Activated T-cell treated with anti-CD3 and anti-CD28 coated beads, Interleukin-2, amount 50 U/mL, for 24 hours (primary cell): ENCODE measurements around the gene PRM1.
A peak's percentile ranks its signal among the peaks of the same experiment; 100 is the strongest.
"Not testable (repeated sequence)": the region's sequence is repeated elsewhere in the genome, so short reads cannot be mapped to it uniquely, and the experiment has no call there.

Source experiments
- DNase-seq: peaks from one replicate; pipeline ENCODE4 v3.0.0-alpha.2; 2020
- H3K27ac Mint-ChIP-seq: 2 replicates; pipeline ENCODE4 v1.8.0; 2020; ENCODE audit warnings: mild to moderate bottlenecking, mixed read lengths
- H3K27me3 Mint-ChIP-seq: 2 replicates; pipeline ENCODE4 v1.8.0; 2020; ENCODE audit warnings: mixed read lengths
- H3K36me3 Mint-ChIP-seq: 2 replicates; pipeline ENCODE4 v1.8.0; 2020; ENCODE audit warnings: low read depth, mixed read lengths
- H3K4me1 Mint-ChIP-seq: 2 replicates; pipeline ENCODE4 v1.8.0; 2020; ENCODE audit warnings: low read depth, mixed read lengths
- H3K4me3 Mint-ChIP-seq: 2 replicates; pipeline ENCODE4 v1.8.0; 2020; ENCODE audit warnings: mild to moderate bottlenecking, moderate library complexity, mixed read lengths
- H3K9me3 Mint-ChIP-seq: 2 replicates; pipeline ENCODE4 v1.8.0; 2020; ENCODE audit warnings: mixed read lengths

PRM1 gene

DNA sequence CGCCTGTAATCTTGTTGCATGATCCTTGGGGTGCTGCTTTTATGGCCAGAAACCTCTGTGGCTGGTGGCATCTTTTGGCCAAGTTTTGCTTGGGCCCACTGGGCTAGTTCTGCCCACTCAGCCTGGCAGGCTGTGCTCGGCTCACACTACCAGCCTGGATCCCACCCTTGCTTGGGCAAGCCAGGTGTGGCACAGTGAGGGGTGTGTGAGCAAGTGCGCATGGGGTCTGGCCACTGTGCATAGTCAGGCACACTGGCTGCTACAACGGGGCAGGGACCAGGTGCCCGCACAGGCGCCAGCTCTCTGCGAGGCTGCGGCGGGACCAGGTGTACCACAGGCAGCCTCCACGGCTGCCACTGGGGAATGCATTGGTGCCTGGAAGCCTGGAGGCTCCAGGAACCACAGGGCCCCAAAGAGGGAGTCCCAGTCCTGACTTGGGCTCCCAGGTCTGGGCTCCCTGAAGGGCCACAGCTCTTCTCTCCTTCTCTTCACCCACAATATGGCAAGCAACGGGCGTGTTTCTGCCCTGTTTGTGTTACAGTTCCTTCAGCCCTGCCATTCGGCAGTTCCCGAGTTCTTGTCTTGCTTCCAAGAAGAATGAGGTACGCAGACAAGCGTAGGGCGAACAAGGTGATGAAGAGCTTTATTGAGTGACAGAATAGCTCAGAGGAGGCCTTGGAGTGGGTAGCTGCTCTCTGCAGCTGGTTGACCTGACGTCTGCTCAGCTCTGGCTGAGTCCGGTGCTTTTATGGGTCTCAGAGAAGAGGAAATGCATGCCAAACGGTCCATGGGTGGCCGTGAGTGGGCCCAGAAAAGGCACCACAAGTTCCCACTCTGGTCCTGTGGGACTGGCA is 26.7 kb upstream of the PRM1 start:
- H3K9me3 Mint-ChIP-seq: no peaks in the 10 kb centered on the region
- no peak overlapping the region for H3K4me3 Mint-ChIP-seq
- no peak for DNase-seq
- no peaks in the 10 kb centered on the region for H3K36me3 Mint-ChIP-seq
- no peak overlapping the region for H3K27ac Mint-ChIP-seq
- H3K4me1 Mint-ChIP-seq: peaks cover 44% of the 10 kb centered on the region
- no peaks in the 10 kb centered on the region for H3K27me3 Mint-ChIP-seq

- no peaks in the 10 kb centered on the region for H3K36me3 Mint-ChIP-seq
- no peaks in the 10 kb centered on the region for H3K27me3 Mint-ChIP-seq
- H3K9me3 Mint-ChIP-seq: no peaks in the 10 kb centered on the region
- H3K27ac Mint-ChIP-seq: no peak overlapping the region
- peaks cover 37% of the 10 kb centered on the region for H3K4me1 Mint-ChIP-seq
- no peak overlapping the region for H3K4me3 Mint-ChIP-seq
- DNase-seq: no peak
Measured at GRCh38 chr16:11306997-11307638, 26.0 kb upstream of the PRM1 start.

DNA sequence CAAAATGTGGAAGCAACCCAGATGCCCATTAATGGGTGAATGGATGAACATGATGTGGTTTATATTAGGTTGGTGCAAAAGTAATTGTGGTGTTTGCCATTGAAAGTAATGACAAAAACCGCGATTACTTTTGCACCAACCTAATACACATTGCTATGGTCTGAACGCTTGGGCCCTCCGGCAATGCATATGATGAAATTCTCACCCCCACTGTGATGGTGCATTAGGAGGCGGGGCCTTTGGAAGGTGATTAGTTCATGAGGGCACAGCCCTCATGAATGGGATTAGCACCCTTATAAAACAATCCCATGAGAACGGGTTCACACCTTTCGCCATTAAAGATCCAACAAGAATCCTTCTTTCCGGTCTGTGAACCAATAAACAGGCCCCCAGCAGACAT is 25.3 kb upstream of the PRM1 start:
- no peak for DNase-seq
- H3K4me1 Mint-ChIP-seq: peaks cover 31% of the 10 kb centered on the region
- no peaks in the 10 kb centered on the region for H3K36me3 Mint-ChIP-seq
- H3K27me3 Mint-ChIP-seq: no peaks in the 10 kb centered on the region
- no peaks in the 10 kb centered on the region for H3K9me3 Mint-ChIP-seq
- no peak overlapping the region for H3K4me3 Mint-ChIP-seq
- H3K27ac Mint-ChIP-seq: no peak overlapping the region

- Mint-ChIP-seq H3K27ac (no peak overlapping the region), H3K27me3 (no peaks in the 10 kb centered on the region), H3K4me3 (no peak overlapping the region), H3K4me1 (peaks cover 14% of the 10 kb centered on the region), H3K9me3 (no peaks in the 10 kb centered on the region), H3K36me3 (no peaks in the 10 kb centered on the region)
- DNase-seq: no peak
Measured at GRCh38 chr16:11303405-11304138, 22.4 kb upstream of the PRM1 start.

GRCh38 chr16:11302977-11303376 is 21.8 kb upstream of the PRM1 start:
- Mint-ChIP-seq H3K4me3 (no peak overlapping the region), H3K4me1 (peaks cover 15% of the 10 kb centered on the region), H3K36me3 (no peaks in the 10 kb centered on the region), H3K27ac (no peak overlapping the region), H3K27me3 (no peaks in the 10 kb centered on the region), H3K9me3 (no peaks in the 10 kb centered on the region)
- DNase-seq: no peak

- DNase-seq: no peak
- Mint-ChIP-seq H3K4me1 (peaks cover 20% of the 10 kb centered on the region), H3K27me3 (no peaks in the 10 kb centered on the region), H3K36me3 (no peaks in the 10 kb centered on the region), H3K9me3 (no peaks in the 10 kb centered on the region), H3K27ac (no peak overlapping the region), H3K4me3 (no peak overlapping the region)
Measured at GRCh38 chr16:11301645-11302501, 20.7 kb upstream of the PRM1 start.

- no peak overlapping the region for H3K27ac Mint-ChIP-seq
- H3K27me3 Mint-ChIP-seq: no peaks in the 10 kb centered on the region
- no peak for DNase-seq
Measured at GRCh38 chr16:11300560-11300892, 19.4 kb upstream of the PRM1 start.

GRCh38 chr16:11299865-11300559 is 18.9 kb upstream of the PRM1 start:
- Mint-ChIP-seq H3K27ac (peak overlapping the region; percentile 52), H3K4me3 (no peak overlapping the region), H3K36me3 (no peaks in the 10 kb centered on the region), H3K4me1 (peaks cover 28% of the 10 kb centered on the region), H3K9me3 (no peaks in the 10 kb centered on the region), H3K27me3 (no peaks in the 10 kb centered on the region)
- no peak for DNase-seq

More at GRCh38 chr16:11300560-11300892, 19.4 kb upstream of the PRM1 start:
- no peaks in the 10 kb centered on the region for H3K9me3 Mint-ChIP-seq
- H3K36me3 Mint-ChIP-seq: no peaks in the 10 kb centered on the region
- no peak overlapping the region for H3K4me3 Mint-ChIP-seq
- H3K4me1 Mint-ChIP-seq: peaks cover 26% of the 10 kb centered on the region

- Mint-ChIP-seq H3K4me1 (peaks cover 34% of the 10 kb centered on the region), H3K27ac (peak overlapping the region; percentile 40)
- not testable (repeated sequence) for H3K4me3 Mint-ChIP-seq, H3K27me3 Mint-ChIP-seq, H3K9me3 Mint-ChIP-seq, DNase-seq, H3K36me3 Mint-ChIP-seq
Measured at GRCh38 chr16:11298950-11299547, 17.9 kb upstream of the PRM1 start.

GRCh38 chr16:11298143-11298900 is 17.2 kb upstream of the PRM1 start:
- Mint-ChIP-seq H3K36me3 (no peaks in the 10 kb centered on the region), H3K27ac (no peak overlapping the region), H3K4me3 (peak overlapping the region; percentile 39), H3K4me1 (peaks cover 34% of the 10 kb centered on the region), H3K9me3 (no peaks in the 10 kb centered on the region), H3K27me3 (no peaks in the 10 kb centered on the region)
- DNase-seq: no peak

GRCh38 chr16:11297492-11298142 is 16.5 kb upstream of the PRM1 start:
- peaks cover 3% of the 10 kb centered on the region for H3K27me3 Mint-ChIP-seq
- H3K4me3 Mint-ChIP-seq: peak overlapping the region; percentile 39
- peak; percentile 80 for DNase-seq
- peaks cover 37% of the 10 kb centered on the region for H3K4me1 Mint-ChIP-seq
- H3K36me3 Mint-ChIP-seq: no peaks in the 10 kb centered on the region
- peak overlapping the region; percentile 55 for H3K27ac Mint-ChIP-seq
- H3K9me3 Mint-ChIP-seq: no peaks in the 10 kb centered on the region

DNA sequence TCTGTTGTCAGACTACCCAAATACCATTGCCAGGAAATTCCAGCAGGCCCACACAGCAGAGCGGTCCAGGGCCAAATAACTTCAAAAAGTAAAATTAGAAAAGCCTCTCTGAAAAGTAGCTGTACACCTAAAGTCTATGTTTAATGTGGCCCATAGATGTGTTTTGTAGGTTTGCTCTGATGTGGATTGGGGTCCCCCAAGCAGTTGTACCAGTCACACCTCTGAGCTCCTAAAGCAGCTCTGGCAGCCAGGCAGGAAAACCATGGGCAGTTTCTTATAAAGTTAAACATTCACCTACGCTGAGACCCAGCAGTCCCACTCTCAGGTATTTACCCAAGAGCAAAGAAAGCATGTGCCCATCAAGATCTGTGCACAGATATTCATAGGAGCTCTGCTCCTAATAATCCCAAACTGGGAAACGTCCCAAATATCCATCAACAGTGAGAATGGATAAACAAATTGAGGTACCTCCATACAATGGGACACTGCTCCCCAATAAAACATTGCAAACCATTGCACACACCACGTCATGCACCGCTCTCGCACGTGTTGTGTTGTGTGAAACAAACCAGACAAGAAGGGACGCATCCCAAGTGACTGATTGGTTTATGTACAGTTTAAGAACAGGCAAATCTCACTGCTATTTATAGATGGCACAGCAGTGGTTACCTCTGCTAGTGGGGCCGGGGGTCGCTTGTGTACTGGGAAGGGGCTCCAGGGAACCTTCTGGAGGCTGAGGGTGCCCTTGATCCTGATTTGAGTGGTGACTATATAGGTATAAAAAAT is 15.8 kb upstream of the PRM1 start:
- peaks cover 37% of the 10 kb centered on the region for H3K4me1 Mint-ChIP-seq
- no peaks in the 10 kb centered on the region for H3K9me3 Mint-ChIP-seq
- peak overlapping the region; percentile 55 for H3K27ac Mint-ChIP-seq
- no peaks in the 10 kb centered on the region for H3K36me3 Mint-ChIP-seq
- no peak for DNase-seq
- H3K4me3 Mint-ChIP-seq: peak overlapping the region; percentile 39
- H3K27me3 Mint-ChIP-seq: peaks cover 3% of the 10 kb centered on the region
